ENCODE results near the gene ZNF682.

DNA sequence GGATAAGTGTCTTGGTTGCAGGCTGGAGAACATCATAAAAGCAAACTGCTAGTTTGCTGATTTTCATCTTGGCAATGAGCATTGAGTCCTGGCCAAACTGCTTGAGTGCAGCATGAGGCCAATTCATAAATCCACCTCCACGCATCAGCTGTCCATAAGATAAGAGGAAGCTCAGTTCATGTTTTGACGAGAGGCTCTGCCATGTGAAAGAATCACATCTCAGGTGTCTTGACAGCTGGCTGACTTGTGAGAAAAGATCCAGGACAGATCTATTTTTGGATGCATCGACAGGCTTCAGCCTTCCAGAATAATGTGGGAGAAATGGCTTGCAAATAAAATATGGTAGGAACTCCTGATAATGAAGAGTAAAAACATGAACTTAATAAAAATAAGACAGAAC, 5.4 kb upstream of the ZNF682 start:
- TF ChIP-seq SIN3A (IDR thresholded peaks at IDR 0.05; ENCODE audit: borderline replicate concordance, insufficient read depth, low read length) (no peak), TAF1 (IDR thresholded peaks at IDR 0.05; ENCODE audit: borderline replicate concordance, insufficient read depth, low read length) (no peak)
- TF ChIP-seq, protein P1, sequence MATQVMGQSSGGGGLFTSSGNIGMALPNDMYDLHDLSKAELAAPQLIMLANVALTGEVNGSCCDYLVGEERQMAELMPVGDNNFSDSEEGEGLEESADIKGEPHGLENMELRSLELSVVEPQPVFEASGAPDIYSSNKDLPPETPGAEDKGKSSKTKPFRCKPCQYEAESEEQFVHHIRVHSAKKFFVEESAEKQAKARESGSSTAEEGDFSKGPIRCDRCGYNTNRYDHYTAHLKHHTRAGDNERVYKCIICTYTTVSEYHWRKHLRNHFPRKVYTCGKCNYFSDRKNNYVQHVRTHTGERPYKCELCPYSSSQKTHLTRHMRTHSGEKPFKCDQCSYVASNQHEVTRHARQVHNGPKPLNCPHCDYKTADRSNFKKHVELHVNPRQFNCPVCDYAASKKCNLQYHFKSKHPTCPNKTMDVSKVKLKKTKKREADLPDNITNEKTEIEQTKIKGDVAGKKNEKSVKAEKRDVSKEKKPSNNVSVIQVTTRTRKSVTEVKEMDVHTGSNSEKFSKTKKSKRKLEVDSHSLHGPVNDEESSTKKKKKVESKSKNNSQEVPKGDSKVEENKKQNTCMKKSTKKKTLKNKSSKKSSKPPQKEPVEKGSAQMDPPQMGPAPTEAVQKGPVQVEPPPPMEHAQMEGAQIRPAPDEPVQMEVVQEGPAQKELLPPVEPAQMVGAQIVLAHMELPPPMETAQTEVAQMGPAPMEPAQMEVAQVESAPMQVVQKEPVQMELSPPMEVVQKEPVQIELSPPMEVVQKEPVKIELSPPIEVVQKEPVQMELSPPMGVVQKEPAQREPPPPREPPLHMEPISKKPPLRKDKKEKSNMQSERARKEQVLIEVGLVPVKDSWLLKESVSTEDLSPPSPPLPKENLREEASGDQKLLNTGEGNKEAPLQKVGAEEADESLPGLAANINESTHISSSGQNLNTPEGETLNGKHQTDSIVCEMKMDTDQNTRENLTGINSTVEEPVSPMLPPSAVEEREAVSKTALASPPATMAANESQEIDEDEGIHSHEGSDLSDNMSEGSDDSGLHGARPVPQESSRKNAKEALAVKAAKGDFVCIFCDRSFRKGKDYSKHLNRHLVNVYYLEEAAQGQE (IDR thresholded peaks at IDR 0.05; ENCODE audit: insufficient read depth in 1 of 2, low read depth in 2 of 2, low read length in 2 of 2) = no peak

All from PFSK-1 (cell line).